K562 (cell line): ENCODE data around the gene DAB2IP. TPM values are rescaled to one million over a fixed set of nuclear protein-coding genes. Genes with fewer than 3 reads are reported as not detected.

ENCODE experiments used
- ATAC-seq: fragments of 200-7000 bp; cut with Tn5 transposase; 3 replicates; pipeline ENCODE4 v1.9.1; 2020; ENCODE audit warnings: moderate library complexity
- BruUV-seq: library from RNA; stranded (reverse); fragments of 400-500 nt; replicated peaks from 2 replicates; lab custom pipeline; 2021; lab: Mats Ljungman, UMichigan
- CTCF ChIA-PET: fragments of 300-600 bp; formaldehyde crosslinking; extraction: SDS; loops from one replicate; lab custom pipeline; 2021; ENCODE audit warnings: low intra/inter-chr PET ratio; lab: Yijun Ruan, JAX
- POLR2A ChIA-PET: fragments of 300-600, 350-650 bp; sonication (Branson Sonifier 250); formaldehyde crosslinking; extraction: SDS; loops from one replicate; lab custom pipeline; 2021; ENCODE audit warnings: antibody characterized with exemption, inconsistent platforms; lab: Yijun Ruan, JAX
- DNase-seq, 4 experiments: peaks; one replicate each; pipeline versions ENCODE4 v3.0.0 to v3.0.0-alpha.2; 2011 to 2018; ENCODE audit warnings: low spot score in 3 of 4, mixed read lengths in 3 of 4; ENCODE audit errors: extremely low read depth in 1 of 4
- FAIRE-seq: peaks from 2 replicates; lab custom pipeline; 2011; peaks lifted over from hg19 to GRCh38; lab: Jason Lieb, UNC
- H2AFZ ChIP-seq: 2 replicates; pipeline ENCODE4 v1.6.0; 2011; ENCODE audit warnings: low read depth, low read length, control low read depth, inconsistent platforms
- H3K27ac ChIP-seq: fragments of 200-600 bp; 3 replicates; pipeline ENCODE4 v1.8.0; 2011; ENCODE audit warnings: low read depth, mild to moderate bottlenecking, control low read depth, inconsistent platforms, low read length, moderate library complexity, mixed read lengths; ENCODE audit errors: extremely low read depth
- H3K27me3 ChIP-seq, 2 experiments: fragments of 300-600 bp in 1 of 2; 2 replicates in 1 of 2; 3 replicates in 1 of 2; pipeline versions ENCODE4 v1.6.0 to v1.8.0; 2011; ENCODE audit warnings: inconsistent platforms in 2 of 2, low read length in 2 of 2, mild to moderate bottlenecking in 1 of 2, mixed read lengths in 1 of 2, moderate library complexity in 1 of 2; ENCODE audit not compliant: control insufficient read depth in 2 of 2, insufficient read depth in 2 of 2
- H3K36me3 ChIP-seq: fragments of 300-600 bp; 3 replicates; pipeline ENCODE4 v1.8.0; 2011; ENCODE audit warnings: mild to moderate bottlenecking, low read length, inconsistent platforms; ENCODE audit not compliant: control insufficient read depth, insufficient read depth
- H3K4me1 ChIP-seq, 2 experiments: fragments of 200-600 bp in 1 of 2; replicated peaks in 1 of 2; 2 replicates in 1 of 2; 3 replicates in 1 of 2; pipeline versions ENCODE4 v1.5.1 to v1.8.0; 2011; ENCODE audit warnings: inconsistent platforms in 2 of 2, low read length in 2 of 2, mild to moderate bottlenecking in 1 of 2, mixed read lengths in 1 of 2, moderate library complexity in 1 of 2; ENCODE audit not compliant: control insufficient read depth in 2 of 2, insufficient read depth in 2 of 2
- H3K4me2 ChIP-seq: 2 replicates; pipeline ENCODE4 v1.6.1; 2011; ENCODE audit warnings: low read length, control low read depth, inconsistent platforms, mixed read lengths; ENCODE audit not compliant: insufficient read depth
- H3K4me3 ChIP-seq: fragments of 200-600 bp; sonication (generic), shearing (Covaris generic); 2 replicates; pipeline ENCODE4 v1.5.1; 2016; ENCODE audit warnings: control low read depth, inconsistent platforms
- H3K79me2 ChIP-seq: fragments of 200-600 bp; 3 replicates; pipeline ENCODE4 v1.8.0; 2011; ENCODE audit warnings: low read length, inconsistent platforms; ENCODE audit not compliant: control insufficient read depth, insufficient read depth
- H3K9ac ChIP-seq, 2 experiments: 2 replicates each; pipeline versions ENCODE4 v1.6.0 to v1.6.1; 2011; ENCODE audit warnings: low read depth in 2 of 2, low read length in 2 of 2, control low read depth in 1 of 2, inconsistent platforms in 1 of 2, mild to moderate bottlenecking in 1 of 2, mixed read lengths in 1 of 2; ENCODE audit not compliant: insufficient read depth in 1 of 2
- H3K9me1 ChIP-seq: one replicate; pipeline ENCODE4 v1.6.0; 2011; ENCODE audit warnings: inconsistent platforms, mild to moderate bottlenecking, low read length, moderate library complexity; ENCODE audit not compliant: control insufficient read depth, insufficient read depth
- H3K9me3 ChIP-seq: replicated peaks from 2 replicates; pipeline ENCODE4 v1.5.1; 2011; ENCODE audit warnings: low read depth, low read length, inconsistent platforms; ENCODE audit not compliant: control insufficient read depth, insufficient read depth
- H4K20me1 ChIP-seq: replicated peaks from 2 replicates; pipeline ENCODE4 v1.6.1; 2011; ENCODE audit warnings: low read length, inconsistent platforms, mixed read lengths; ENCODE audit not compliant: control insufficient read depth, insufficient read depth
- ATF1 ChIP-seq, 2 experiments: fragments of 450-650 bp in 1 of 2; IDR thresholded peaks; 2 replicates each; pipeline ENCODE4 v1.6.1; 2016; ENCODE audit warnings: missing compliant biosample characterization in 1 of 2, missing genetic modification characterization in 1 of 2
- BCOR ChIP-seq: fragments of 450-650 bp; IDR thresholded peaks from 2 replicates; pipeline ENCODE4 v1.6.1; 2016
- ESRRA ChIP-seq: fragments of 450-650 bp; IDR thresholded peaks from 2 replicates; pipeline ENCODE4 v1.6.1; 2014; ENCODE audit warnings: low read depth, mild to moderate bottlenecking, moderate library complexity, borderline replicate concordance
- GTF2A2 ChIP-seq: IDR thresholded peaks from 2 replicates; pipeline ENCODE4 v1.6.1; 2016; ENCODE audit warnings: mild to moderate bottlenecking, missing genetic modification characterization, missing compliant biosample characterization
- MCM7 ChIP-seq, 2 experiments: fragments of 450-650 bp; IDR thresholded peaks; 2 replicates each; pipeline ENCODE4 v1.6.1; 2016 to 2018
- PRMT5 ChIP-seq: sonication (generic); formaldehyde crosslinking; IDR thresholded peaks from 2 replicates; pipeline ENCODE4 v1.5.0; 2020; ENCODE audit warnings: missing genetic modification reagents
- RAD21 ChIP-seq, 2 experiments: fragments of 250-450 bp in 1 of 2; fragments of 450-650 bp in 1 of 2; sonication (Bioruptor Pico) in 1 of 2; formaldehyde crosslinking in 1 of 2; IDR thresholded peaks in 1 of 2; conservative IDR thresholded peaks in 1 of 2; 2 replicates each; pipeline versions ENCODE4 v1.4.0 to v1.8.0; 2020 to 2022; ENCODE audit warnings: mild to moderate bottlenecking in 2 of 2, moderate library complexity in 1 of 2
- RBM25 ChIP-seq: fragments of 200-400 bp; formaldehyde crosslinking; IDR thresholded peaks from 2 replicates; pipeline ENCODE4 v1.6.1; 2018; ENCODE audit warnings: low read length, low read depth, moderate library complexity; ENCODE audit not compliant: severe bottlenecking
- ZNF134 ChIP-seq: fragments of 250-450 bp; sonication (Bioruptor Pico); conservative IDR thresholded peaks from 2 replicates; pipeline ENCODE4 v1.4.0; 2020
- ZNF584 ChIP-seq: fragments of 200-800 bp; sonication (Bioruptor generic); IDR thresholded peaks from 2 replicates; pipeline ENCODE4 v1.6.1; 2016; ENCODE audit warnings: low read depth, mild to moderate bottlenecking, missing genetic modification characterization, missing compliant biosample characterization
- ZNF696 ChIP-seq: fragments of 250-450 bp; sonication (Bioruptor Pico); conservative IDR thresholded peaks from 2 replicates; pipeline ENCODE4 v1.4.0; 2020; ENCODE audit warnings: mild to moderate bottlenecking, moderate library complexity
- ZNF830 ChIP-seq: fragments of 250-450 bp; sonication (Bioruptor Pico); IDR thresholded peaks from 2 replicates; pipeline ENCODE4 v1.5.0; 2021; ENCODE audit warnings: mild to moderate bottlenecking
- WGBS: fragments of 100-300 bp; shearing (Covaris generic); methylation state at CpG from one replicate; pipeline ENCODE4 v1.1.6; 2016; ENCODE audit warnings: low coverage, mixed read lengths; ENCODE audit not compliant: insufficient coverage; ENCODE audit errors: missing lambda C conversion rate; 5-methylcytosine and 5-hydroxymethylcytosine counted together
- in situ Hi-C: fragments of 300-500 bp; cut with MboI; formaldehyde crosslinking; loops from 4 replicates; pipeline ENCODE4 v1.15.0; 2018; ENCODE audit warnings: inconsistent platforms, mixed read lengths
- intact Hi-C: fragments of 100-400 bp; cut with micrococcal nuclease; formaldehyde crosslinking; loops from 2 replicates; pipeline ENCODE4 v1.14.2; 2022
- polyA plus RNA-seq, 8 experiments: library from polyadenylated mRNA; depleted of rRNA in 4 of 8; stranded (reverse) in 5 of 8; unstranded in 3 of 8; fragments of >200 nt; fragmentation: Nextera tagmentation in 2 of 8; fragmentation: Illumina TruSeq in 1 of 8; extraction: Ambion mirVana in 2 of 8; extraction: Trizol in 1 of 8; gene quantifications; 2 replicates each; pipeline versions ENCODE4 v1.2.1 to v1.2.3, GENCODE V29; 2011 to 2014; ENCODE audit warnings: inconsistent platforms in 1 of 8, missing spikeins in 1 of 8
- total RNA-seq, 7 experiments: library from RNA; depleted of rRNA in 6 of 7; stranded (reverse); fragments of >200 nt in 6 of 7; fragmentation: Illumina TruSeq in 2 of 7; extraction: Trizol in 2 of 7; gene quantifications; 2 replicates each; pipeline versions ENCODE4 v1.2.1 to v1.2.3, GENCODE V29; 2011 to 2021; ENCODE audit warnings: low replicate concordance in 1 of 7
- TF ChIP-seq, protein P1 (sequence below): fragments of 250-450 bp; sonication (Bioruptor Pico); IDR thresholded peaks from 2 replicates; pipeline ENCODE4 v1.5.0; 2021
- TF ChIP-seq, protein P2 (sequence below): sonication (generic); IDR thresholded peaks from 2 replicates; pipeline ENCODE4 v1.6.1; 2016

The DAB2IP gene
- total and polyA plus RNA-seq, 9 of the 15 experiments (the other 6 are each of a cell fraction or from before 2014, with no cell fraction given) = 0.04 to 0.31 (median 0.08) TPM; not detected in 5

DNA sequence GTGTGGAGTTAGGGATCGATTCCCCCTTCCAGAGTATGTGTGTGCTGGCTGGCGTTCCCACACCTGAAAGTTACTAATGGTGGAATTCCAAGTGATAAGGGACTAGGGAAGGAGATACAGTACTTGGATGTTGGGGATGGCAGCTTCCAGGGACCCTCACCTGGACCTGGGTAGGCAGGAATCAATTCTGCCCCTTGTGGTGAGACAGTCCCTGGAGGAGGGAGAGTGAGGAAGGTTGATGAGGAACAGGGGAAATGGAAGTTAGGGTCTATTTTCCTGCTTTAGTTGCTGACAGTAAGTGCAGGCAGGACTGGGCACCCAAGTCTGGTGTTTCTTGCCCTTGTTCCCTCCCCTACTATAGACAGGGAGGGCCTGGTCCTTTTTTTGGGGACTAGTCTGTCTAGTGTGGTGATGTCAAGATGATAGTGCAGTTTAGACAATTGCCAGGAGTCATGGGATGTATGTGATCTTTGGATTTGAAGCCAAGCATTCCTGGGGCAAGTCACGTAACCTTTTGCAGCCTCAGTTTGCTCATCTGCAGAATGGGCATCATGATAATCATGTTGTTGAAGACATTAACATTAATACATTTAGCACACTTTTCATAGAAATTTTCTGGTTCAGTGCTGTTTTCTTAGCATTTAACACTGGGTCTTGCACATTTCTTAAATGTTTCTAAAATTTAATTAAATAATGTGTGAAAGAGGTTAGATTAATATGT lies 51.7 kb downstream of the DAB2IP start:
- BruUV-seq = no TSS peak
- POLR2A ChIA-PET = no interaction called here
- no peak for FAIRE-seq
- ATAC-seq = no peak; the same call in 2 of the 3 replicates
- Histone ChIP-seq H3K4me3 (no peak overlapping the region), H3K4me2 (no peak overlapping the region), H3K9ac (no peak overlapping the region), H2AFZ (no peak overlapping the region), H3K4me1 (peaks cover 0 to 5% of the 10 kb centered on the region in 2 experiments; a peak in 1 of 5 replicates), H3K27me3 (peaks cover 15 to 46% of the 10 kb centered on the region in 2 experiments), H3K9me3 (no peaks in the 10 kb centered on the region), H4K20me1 (peaks cover 7% of the 10 kb centered on the region), H3K27ac (no peak overlapping the region), H3K36me3 (no peaks in the 10 kb centered on the region), H3K79me2 (no peaks in the 10 kb centered on the region), H3K9me1 (no peaks in the 10 kb centered on the region)
- in situ Hi-C loops (no loop called here), intact Hi-C loops (no loop called here)
- 0% methylated on average over 3 of the region's 3 CpGs for WGBS
- CTCF ChIA-PET = no interaction called here
- peak in 2 of 4 experiments; percentile 20 to 22 for DNase-seq
- TF ChIP-seq ZNF830 (no peak), ZNF696 (CRISPR knock-in tag) (no peak), PRMT5 (CRISPR knock-in tag) (no peak), RAD21 (CRISPR knock-in tag; conservative IDR thresholded peaks at IDR 0.05 in 1 of 2, IDR thresholded peaks at IDR 0.05 in 1 of 2) (no peak), GTF2A2 (no peak), ZNF584 (CRISPR knock-in tag) (no peak), MCM7 (IDR thresholded peaks at IDR 0.05) (no peak), RBM25 (peak; percentile 80), ESRRA (peak; percentile 87), BCOR (0 out of 2 replicates have a peak, but pooled peaks have one; percentile 13), ZNF134 (CRISPR knock-in tag) (no peak), ATF1 (CRISPR knock-in tag; IDR thresholded peaks at IDR 0.05) (no peak), ATF1 (tag; IDR thresholded peaks at IDR 0.05) (no peak)
- TF ChIP-seq, protein P1, sequence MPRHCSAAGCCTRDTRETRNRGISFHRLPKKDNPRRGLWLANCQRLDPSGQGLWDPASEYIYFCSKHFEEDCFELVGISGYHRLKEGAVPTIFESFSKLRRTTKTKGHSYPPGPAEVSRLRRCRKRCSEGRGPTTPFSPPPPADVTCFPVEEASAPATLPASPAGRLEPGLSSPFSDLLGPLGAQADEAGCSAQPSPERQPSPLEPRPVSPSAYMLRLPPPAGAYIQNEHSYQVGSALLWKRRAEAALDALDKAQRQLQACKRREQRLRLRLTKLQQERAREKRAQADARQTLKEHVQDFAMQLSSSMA = no peak
- TF ChIP-seq, protein P2, sequence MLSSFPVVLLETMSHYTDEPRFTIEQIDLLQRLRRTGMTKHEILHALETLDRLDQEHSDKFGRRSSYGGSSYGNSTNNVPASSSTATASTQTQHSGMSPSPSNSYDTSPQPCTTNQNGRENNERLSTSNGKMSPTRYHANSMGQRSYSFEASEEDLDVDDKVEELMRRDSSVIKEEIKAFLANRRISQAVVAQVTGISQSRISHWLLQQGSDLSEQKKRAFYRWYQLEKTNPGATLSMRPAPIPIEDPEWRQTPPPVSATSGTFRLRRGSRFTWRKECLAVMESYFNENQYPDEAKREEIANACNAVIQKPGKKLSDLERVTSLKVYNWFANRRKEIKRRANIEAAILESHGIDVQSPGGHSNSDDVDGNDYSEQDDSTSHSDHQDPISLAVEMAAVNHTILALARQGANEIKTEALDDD = no peak
